Activated naive CD4-positive, alpha-beta T cell treated with anti-CD3 and anti-CD28 coated beads, Interleukin-2, amount 50 U/mL, for 16 hours (primary cell): ENCODE data around the gene LMBR1.
"Not testable (repeated sequence)": the region's sequence is repeated elsewhere in the genome, so short reads cannot be mapped to it uniquely, and the experiment has no call there.

Experiments used
- DNase-seq: peaks from one replicate; pipeline ENCODE4 v3.0.0-alpha.2; 2020

Gene LMBR1

GRCh38 chr7:156903232-156903909, 10.4 kb upstream of the LMBR1 start:
- no peak for DNase-seq

- DNase-seq = not testable (repeated sequence)
These were observed 7.1 kb upstream of the LMBR1 start for GRCh38 chr7:156900093-156900492.

- DNase-seq = no peak
These were observed 6.0 kb upstream of the LMBR1 start for GRCh38 chr7:156898938-156899337.

GRCh38 chr7:156897673-156898072, 4.7 kb upstream of the LMBR1 start:
- DNase-seq = no peak

GRCh38 chr7:156896388-156897022, 3.5 kb upstream of the LMBR1 start:
- DNase-seq = no peak

- DNase-seq = no peak
These were observed 2.2 kb upstream of the LMBR1 start for GRCh38 chr7:156895024-156895780.

- DNase-seq = peak; percentile 64
These were observed 742 bp downstream of the LMBR1 start for GRCh38 chr7:156892081-156892800.

- no peak for DNase-seq
These were observed 3.2 kb downstream of the LMBR1 start for GRCh38 chr7:156889746-156890145.

- no peak for DNase-seq
These were observed 3.9 kb downstream of the LMBR1 start for GRCh38 chr7:156889089-156889488.

GRCh38 chr7:156886020-156886795, 6.8 kb downstream of the LMBR1 start:
- no peak for DNase-seq

- no peak for DNase-seq
These were observed 11.3 kb downstream of the LMBR1 start for GRCh38 chr7:156881679-156882078.

GRCh38 chr7:156875766-156876165, 17.2 kb downstream of the LMBR1 start:
- no peak for DNase-seq

GRCh38 chr7:156868363-156868762, 24.6 kb downstream of the LMBR1 start:
- DNase-seq = not testable (repeated sequence)

- DNase-seq = no peak
These were observed 27.5 kb downstream of the LMBR1 start for GRCh38 chr7:156865493-156865892.

- DNase-seq = not testable (repeated sequence)
These were observed 31.0 kb downstream of the LMBR1 start for GRCh38 chr7:156862022-156862421.

GRCh38 chr7:156861212-156861611, 31.8 kb downstream of the LMBR1 start:
- DNase-seq = no peak

GRCh38 chr7:156860099-156860498, 32.9 kb downstream of the LMBR1 start:
- DNase-seq = not testable (repeated sequence)

GRCh38 chr7:156858523-156858922, 34.5 kb downstream of the LMBR1 start:
- no peak for DNase-seq

- no peak for DNase-seq
These were observed 35.2 kb downstream of the LMBR1 start for GRCh38 chr7:156857757-156858156.

GRCh38 chr7:156854654-156855053, 38.3 kb downstream of the LMBR1 start:
- no peak for DNase-seq

- no peak for DNase-seq
These were observed 44.0 kb downstream of the LMBR1 start for GRCh38 chr7:156848979-156849378.

GRCh38 chr7:156845379-156846101, 47.4 kb downstream of the LMBR1 start:
- DNase-seq = no peak
